Stimulated activated CD4-positive, alpha-beta T cell treated with anti-CD3 and anti-CD28 coated beads, Interleukin-4, amount 100 ng/mL, for 4 hours (primary cell): ENCODE results near the gene STYXL2.

Source experiments
- DNase-seq, 2 experiments: peaks; one replicate each; pipeline ENCODE4 v3.0.0-alpha.2; 2020

Gene STYXL2

GRCh38 chr1:167081594-167082156 is 12.2 kb upstream of the STYXL2 start:
- DNase-seq = no peak

GRCh38 chr1:167082511-167083027 is 11.3 kb upstream of the STYXL2 start:
- no peak for DNase-seq

GRCh38 chr1:167083066-167083665 is 10.7 kb upstream of the STYXL2 start:
- DNase-seq = no peak

- DNase-seq = no peak
Measured at GRCh38 chr1:167083871-167084270, 10.0 kb upstream of the STYXL2 start.

- DNase-seq = no peak
Measured at GRCh38 chr1:167084757-167085156, 9.1 kb upstream of the STYXL2 start.

GRCh38 chr1:167086033-167086432 is 7.8 kb upstream of the STYXL2 start:
- no peak for DNase-seq

GRCh38 chr1:167086768-167087167 is 7.1 kb upstream of the STYXL2 start:
- DNase-seq = no peak

GRCh38 chr1:167088746-167089417 is 5.0 kb upstream of the STYXL2 start:
- no peak for DNase-seq

- no peak for DNase-seq
Measured at GRCh38 chr1:167089939-167090313, 3.9 kb upstream of the STYXL2 start.

GRCh38 chr1:167090314-167090942 is 3.4 kb upstream of the STYXL2 start, which contains the start of gene GPA33:
GPA33 (minus strand) TSS chr1:167090377; CDS start chr1:167090287, 90 bp downstream.
- DNase-seq = no peak

- no peak for DNase-seq
Measured at GRCh38 chr1:167092653-167093052, 1.2 kb upstream of the STYXL2 start.

- DNase-seq = no peak
Measured at GRCh38 chr1:167094690-167095089, 815 bp downstream of the STYXL2 start.

- DNase-seq = no peak
Measured at GRCh38 chr1:167095368-167095767, 1.5 kb downstream of the STYXL2 start.

- no peak for DNase-seq
Measured at GRCh38 chr1:167099851-167100250, 6.0 kb downstream of the STYXL2 start.

- DNase-seq = no peak
Measured at GRCh38 chr1:167100730-167101129, 6.9 kb downstream of the STYXL2 start.

- DNase-seq = no peak
Measured at GRCh38 chr1:167101754-167102153, 7.9 kb downstream of the STYXL2 start.

- DNase-seq = no peak
Measured at GRCh38 chr1:167102906-167103573, 9.2 kb downstream of the STYXL2 start.

GRCh38 chr1:167104256-167104633 is 10.4 kb downstream of the STYXL2 start:
- no peak for DNase-seq

- no peak for DNase-seq
Measured at GRCh38 chr1:167105271-167106118, 11.6 kb downstream of the STYXL2 start.

- no peak for DNase-seq
Measured at GRCh38 chr1:167106119-167106461, 12.2 kb downstream of the STYXL2 start.

- no peak for DNase-seq
Measured at GRCh38 chr1:167107456-167107855, 13.6 kb downstream of the STYXL2 start.

- DNase-seq = no peak
Measured at GRCh38 chr1:167109125-167109524, 15.2 kb downstream of the STYXL2 start.
